IMR-90 (cell line): ENCODE results near the gene CHD6. TPM values are rescaled to one million over a fixed set of nuclear protein-coding genes. Genes with fewer than 3 reads are reported as not detected.

ENCODE experiments used
- ATAC-seq: fragments of 200-7000 bp; cut with Tn5 transposase; 2 replicates; pipeline ENCODE4 v1.9.1; 2020; ENCODE audit warnings: low read depth, mild to moderate bottlenecking, moderate library complexity
- BruUV-seq: library from RNA; stranded (reverse); fragments of 400-500 nt; replicated peaks from 2 replicates; lab custom pipeline; 2021; lab: Mats Ljungman, UMichigan
- CTCF ChIA-PET: fragments of 300-600 bp; formaldehyde crosslinking; extraction: SDS; loops from one replicate; lab custom pipeline; 2021; ENCODE audit warnings: antibody characterized with exemption; lab: Yijun Ruan, JAX
- POLR2A ChIA-PET: fragments of 300-600 bp; sonication (Branson Sonifier 250); formaldehyde crosslinking; loops from one replicate; lab custom pipeline; 2022; ENCODE audit warnings: antibody characterized with exemption; ENCODE audit not compliant: unreplicated experiment; lab: Charles Lee
- DNase-seq: peaks from one replicate; pipeline ENCODE4 v3.0.0; 2013
- H2AFZ ChIP-seq: replicated peaks from 2 replicates; pipeline ENCODE3; 2013; ENCODE audit warnings: low read length, mild to moderate bottlenecking; ENCODE audit not compliant: poor library complexity
- H2AK5ac ChIP-seq: 2 replicates; pipeline ENCODE4 v1.6.1; 2013; ENCODE audit warnings: low read depth, low read length, inconsistent platforms
- H2AK9ac ChIP-seq: replicated peaks from 2 replicates; pipeline ENCODE3; 2013; ENCODE audit warnings: mild to moderate bottlenecking, low read depth, low read length, moderate library complexity; ENCODE audit not compliant: poor library complexity
- H2BK120ac ChIP-seq: 2 replicates; pipeline ENCODE4 v1.6.1; 2013; ENCODE audit warnings: low read depth, low read length, inconsistent platforms
- H2BK15ac ChIP-seq: 3 replicates; pipeline ENCODE4 v1.6.1; 2013; ENCODE audit warnings: low read depth, low read length, inconsistent platforms
- H2BK20ac ChIP-seq: 2 replicates; pipeline ENCODE4 v1.6.1; 2013; ENCODE audit warnings: low read depth, mild to moderate bottlenecking, inconsistent platforms, low read length, moderate library complexity
- H2BK5ac ChIP-seq: 2 replicates; pipeline ENCODE4 v1.6.1; 2013; ENCODE audit warnings: mild to moderate bottlenecking, low read depth, low read length, inconsistent platforms; ENCODE audit not compliant: poor library complexity, severe bottlenecking
- H3K14ac ChIP-seq: replicated peaks from 2 replicates; pipeline ENCODE4 v1.6.1; 2013; ENCODE audit warnings: low read depth, low read length, inconsistent platforms
- H3K18ac ChIP-seq: 2 replicates; pipeline ENCODE4 v1.6.1; 2013; ENCODE audit warnings: low read depth, low read length, control low read depth
- H3K23ac ChIP-seq: 2 replicates; pipeline ENCODE4 v1.6.1; 2013; ENCODE audit warnings: low read depth, low read length, inconsistent platforms
- H3K27ac ChIP-seq: 2 replicates; pipeline ENCODE4 v1.5.1; 2013; ENCODE audit warnings: mild to moderate bottlenecking, control low read depth, low read length; ENCODE audit not compliant: insufficient read depth
- H3K27me3 ChIP-seq: 2 replicates; pipeline ENCODE4 v1.6.1; 2013; ENCODE audit warnings: low read length; ENCODE audit not compliant: control insufficient read depth, insufficient read depth
- H3K36me3 ChIP-seq: 2 replicates; pipeline ENCODE4 v1.6.1; 2013; ENCODE audit warnings: low read length, mixed read lengths; ENCODE audit not compliant: control insufficient read depth, insufficient read depth
- H3K4ac ChIP-seq: 2 replicates; pipeline ENCODE4 v1.6.1; 2013; ENCODE audit warnings: low read depth, low read length, inconsistent platforms
- H3K4me1 ChIP-seq: 2 replicates; pipeline ENCODE4 v1.6.1; 2013; ENCODE audit warnings: low read length, mixed read lengths; ENCODE audit not compliant: control insufficient read depth, insufficient read depth
- H3K4me2 ChIP-seq: 2 replicates; pipeline ENCODE4 v1.6.1; 2013; ENCODE audit warnings: low read depth, mild to moderate bottlenecking, control low read depth, low read length, moderate library complexity
- H3K4me3 ChIP-seq: 2 replicates; pipeline ENCODE4 v1.5.1; 2013; ENCODE audit warnings: low read depth, mild to moderate bottlenecking, control low read depth, low read length, moderate library complexity; ENCODE audit not compliant: insufficient read depth
- H3K56ac ChIP-seq: 2 replicates; pipeline ENCODE4 v1.6.1; 2013; ENCODE audit warnings: low read length, inconsistent platforms; ENCODE audit not compliant: insufficient read depth; ENCODE audit errors: extremely low read depth
- H3K79me1 ChIP-seq, 2 experiments: 2 replicates each; pipeline ENCODE4 v1.6.1; 2013; ENCODE audit warnings: low read length in 2 of 2, inconsistent platforms in 1 of 2, low read depth in 1 of 2
- H3K9ac ChIP-seq: 2 replicates; pipeline ENCODE4 v1.6.1; 2013; ENCODE audit warnings: low read depth, low read length, control low read depth
- H3K9me1 ChIP-seq: 2 replicates; pipeline ENCODE4 v1.6.1; 2013; ENCODE audit warnings: low read length, inconsistent platforms; ENCODE audit not compliant: insufficient read depth
- H3K9me3 ChIP-seq: 2 replicates; pipeline ENCODE4 v1.6.1; 2013; ENCODE audit warnings: low read length; ENCODE audit not compliant: control insufficient read depth, insufficient read depth
- H4K20me1 ChIP-seq: 2 replicates; pipeline ENCODE4 v1.6.1; 2013; ENCODE audit warnings: low read length, inconsistent platforms; ENCODE audit not compliant: insufficient read depth
- H4K5ac ChIP-seq: 2 replicates; pipeline ENCODE4 v1.6.1; 2013; ENCODE audit warnings: mild to moderate bottlenecking, low read depth, low read length, control low read depth
- H4K8ac ChIP-seq, 2 experiments: 2 replicates each; pipeline ENCODE4 v1.6.1; 2013; ENCODE audit warnings: low read depth in 2 of 2, low read length in 2 of 2, control low read depth in 1 of 2, inconsistent platforms in 1 of 2
- H4K91ac ChIP-seq: 2 replicates; pipeline ENCODE4 v1.6.1; 2013; ENCODE audit warnings: low read depth, low read length, inconsistent platforms; ENCODE audit not compliant: insufficient read depth
- CEBPB ChIP-seq: IDR thresholded peaks from 2 replicates; pipeline ENCODE4 v1.6.1; 2012; ENCODE audit warnings: low read depth, low read length, improper control_type of control experiment
- CTCF ChIP-seq: conservative IDR thresholded peaks from 2 replicates; pipeline ENCODE4 v1.5.1; 2012; ENCODE audit warnings: mild to moderate bottlenecking, low read depth, low read length, improper control_type of control experiment
- FOS ChIP-seq: fragments of 150-350 bp; IDR thresholded peaks from 2 replicates; pipeline ENCODE4 v1.6.1; 2016; ENCODE audit warnings: low read depth, low read length
- SMC3 ChIP-seq: fragments of 150-350 bp; IDR thresholded peaks from 2 replicates; pipeline ENCODE4 v1.6.1; 2016; ENCODE audit warnings: low read depth, mild to moderate bottlenecking, antibody characterized with exemption, low read length, moderate library complexity
- WGBS, 2 experiments: methylation state at CpG; one replicate each; pipeline versions ENCODE4 v1.1.5 to v1.1.7; 2013; ENCODE audit warnings: missing lambda C conversion rate in 2 of 2; ENCODE audit not compliant: insufficient read length in 1 of 2; ENCODE audit errors: extremely low coverage in 2 of 2; 5-methylcytosine and 5-hydroxymethylcytosine counted together
- dilution Hi-C: fragments of 300-500 bp; cut with HindIII; formaldehyde crosslinking; loops from one replicate; pipeline ENCODE4 v1.14.3; 2018; ENCODE audit warnings: low sequenced_read_pairs; ENCODE audit not compliant: unreplicated experiment
- in situ Hi-C: fragments of 300-500 bp; cut with MboI; formaldehyde crosslinking; loops from 3 replicates; pipeline ENCODE4 v1.14.3; 2019; ENCODE audit warnings: low sequenced_read_pairs, inconsistent platforms, mixed read lengths
- intact Hi-C: fragments of 100-400 bp; cut with micrococcal nuclease; formaldehyde crosslinking; loops from 2 replicates; pipeline ENCODE4 v1.10.0; 2022
- polyA plus RNA-seq, 3 experiments: library from polyadenylated mRNA; depleted of rRNA; stranded (reverse); fragments of >200 nt; gene quantifications; 2 replicates each; pipeline ENCODE4 v1.2.3, GENCODE V29; 2012; ENCODE audit warnings: low replicate concordance in 1 of 3
- total RNA-seq: library from RNA; depleted of rRNA; stranded (reverse); fragments of >200 nt; gene quantifications from 2 replicates; pipeline ENCODE4 v1.2.3, GENCODE V29; 2012
- TF ChIP-seq, protein P1 (sequence below): fragments of 150-350 bp; IDR thresholded peaks from 2 replicates; pipeline ENCODE4 v1.6.1; 2016; ENCODE audit warnings: low read depth, mild to moderate bottlenecking, low read length, moderate library complexity, borderline replicate concordance

CHD6 gene
- total and polyA plus RNA-seq, 2 of the 4 experiments (the other 2 are of a cell fraction), result 8.8 to 26.7 TPM

DNA sequence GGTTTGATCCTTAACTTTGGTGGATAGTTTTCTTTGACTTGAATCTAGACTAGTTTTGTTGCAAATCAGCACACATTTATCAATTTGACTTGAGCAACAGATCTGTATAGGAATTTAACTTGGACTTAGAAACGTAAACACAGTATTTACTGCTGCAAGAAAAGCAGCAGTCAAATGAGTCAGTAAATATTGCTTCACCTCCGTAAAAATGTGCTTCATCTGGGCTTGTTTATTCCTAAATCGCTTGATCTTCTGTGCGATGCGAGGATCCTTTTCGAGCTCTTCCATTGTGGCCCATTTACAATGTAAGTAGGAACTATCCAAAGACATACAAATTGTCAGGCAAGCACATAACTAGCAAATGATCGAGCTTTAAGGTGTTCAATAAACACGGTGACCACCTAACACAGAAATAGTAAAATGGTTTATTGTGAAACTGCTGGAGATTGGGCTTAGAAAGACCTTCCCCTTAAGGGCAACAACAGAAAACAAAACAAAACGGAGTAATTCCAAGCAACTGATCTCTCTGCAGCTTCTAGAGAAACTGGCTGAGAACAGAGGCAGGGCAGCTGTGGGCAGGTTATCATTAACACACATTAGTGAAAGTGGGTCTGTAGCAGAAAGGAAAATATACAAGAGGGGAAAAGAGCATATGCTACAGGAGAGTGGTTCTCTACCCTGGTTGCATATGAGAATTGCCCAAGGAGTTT is 120.8 kb downstream of the CHD6 start:
- no CpG with 5 or more reads among the region's 9 CpGs for WGBS, 2 experiments
- Histone ChIP-seq H3K4ac (no peak overlapping the region), H3K9ac (no peak overlapping the region), H3K18ac (peak overlapping the region; percentile 11), H2AFZ (no peak overlapping the region), H3K4me2 (peak overlapping the region; percentile 5), H2AK9ac (no peak overlapping the region), H3K4me1 (peaks cover 7% of the 10 kb centered on the region), H4K20me1 (no peaks in the 10 kb centered on the region; the same call in 1 of the 2 replicates), H3K56ac (no peak overlapping the region), H3K27me3 (no peaks in the 10 kb centered on the region), H2BK20ac (no peak overlapping the region), H4K8ac (no peak overlapping the region), H2AK5ac (no peak overlapping the region), H3K23ac (no peak overlapping the region), H3K27ac (peak overlapping the region; percentile 34; the same call in 1 of the 2 replicates), H3K9me1 (peaks cover 5% of the 10 kb centered on the region), H3K4me3 (no peak overlapping the region), H3K9me3 (no peaks in the 10 kb centered on the region), H2BK5ac (peak overlapping the region; percentile 27), H4K91ac (no peak overlapping the region), H4K5ac (no peak overlapping the region), H2BK15ac (no peak overlapping the region), H3K36me3 (peaks cover 13% of the 10 kb centered on the region; the same call in 1 of the 2 replicates), H3K14ac (no peak overlapping the region), H2BK120ac (no peak overlapping the region), H3K79me1 (peaks cover 9 to 15% of the 10 kb centered on the region in 2 experiments; a peak in 3 of 4 replicates)
- dilution Hi-C loops (no loop called here), in situ Hi-C loops (no loop called here), intact Hi-C loops (loop anchor here (5.0 kb wide), 1 partner anchor 120 kb away; the partner anchor contains the start of gene CHD6)
- peak; percentile 59 for ATAC-seq
- DNase-seq, result peak; percentile 62
- CTCF ChIA-PET, result interaction anchor here (0.9 kb wide), 1 partner anchor 64 kb away, joined by 3 read pairs; no protein-coding TSS in a partner anchor
- POLR2A ChIA-PET, result no interaction called here
- TF ChIP-seq, protein P1, sequence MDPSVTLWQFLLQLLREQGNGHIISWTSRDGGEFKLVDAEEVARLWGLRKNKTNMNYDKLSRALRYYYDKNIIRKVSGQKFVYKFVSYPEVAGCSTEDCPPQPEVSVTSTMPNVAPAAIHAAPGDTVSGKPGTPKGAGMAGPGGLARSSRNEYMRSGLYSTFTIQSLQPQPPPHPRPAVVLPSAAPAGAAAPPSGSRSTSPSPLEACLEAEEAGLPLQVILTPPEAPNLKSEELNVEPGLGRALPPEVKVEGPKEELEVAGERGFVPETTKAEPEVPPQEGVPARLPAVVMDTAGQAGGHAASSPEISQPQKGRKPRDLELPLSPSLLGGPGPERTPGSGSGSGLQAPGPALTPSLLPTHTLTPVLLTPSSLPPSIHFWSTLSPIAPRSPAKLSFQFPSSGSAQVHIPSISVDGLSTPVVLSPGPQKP, result no peak
- no peak for TF ChIP-seq CTCF
- 0 out of 2 replicates have a peak, but pooled peaks have one; percentile 30 for TF ChIP-seq FOS
- no peak for TF ChIP-seq SMC3
- peak; percentile 94 for TF ChIP-seq CEBPB
- no TSS peak for BruUV-seq
